ENCODE measurements around the gene LEAP2. TPM values are rescaled to one million over a fixed set of nuclear protein-coding genes. Genes with fewer than 3 reads are reported as not detected.

The LEAP2 gene
- under 0.01 and 0.28 TPM in 2 replicates for total RNA-seq

DNA sequence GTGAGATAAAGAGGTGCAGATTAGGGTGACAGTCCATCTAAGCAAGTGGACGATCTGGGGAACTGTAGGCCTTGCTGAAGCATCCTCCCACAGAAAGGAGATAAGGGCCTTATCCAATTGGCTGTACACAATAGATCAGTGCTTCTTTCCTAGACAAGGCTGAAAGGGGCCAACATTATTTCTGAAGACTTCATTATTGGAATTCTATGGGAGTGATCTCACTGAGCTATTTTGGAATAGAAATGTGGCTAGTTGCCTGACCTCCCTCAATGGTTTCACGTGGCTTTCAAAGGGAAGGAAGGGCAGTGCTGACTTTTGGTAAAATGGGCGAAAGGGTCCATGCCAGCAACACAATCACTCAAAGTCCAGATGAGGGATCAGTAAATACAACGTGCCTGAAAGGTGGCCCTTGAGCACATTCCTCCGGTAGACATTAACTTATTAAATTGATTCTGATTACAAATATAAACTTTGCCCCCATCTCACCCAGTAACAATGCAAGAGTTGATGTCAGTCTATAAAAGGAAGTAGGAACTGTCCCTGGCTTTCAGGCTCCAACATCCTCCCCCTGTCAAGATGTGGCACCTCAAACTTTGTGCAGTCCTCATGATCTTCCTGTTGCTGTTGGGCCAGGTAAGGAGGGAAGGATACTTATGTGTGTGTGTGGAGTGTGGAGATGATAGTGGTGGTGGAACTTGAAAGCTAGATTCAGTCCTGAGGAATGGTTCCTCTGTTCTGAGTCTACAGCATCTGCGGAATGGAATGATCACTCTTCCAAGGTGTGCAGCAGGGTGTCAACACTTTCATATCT lies at the start of gene LEAP2:
LEAP2 (plus strand) TSS at position 550 of the 811 bp plus-strand sequence; CDS start at position 577, 27 bp downstream.

DNA sequence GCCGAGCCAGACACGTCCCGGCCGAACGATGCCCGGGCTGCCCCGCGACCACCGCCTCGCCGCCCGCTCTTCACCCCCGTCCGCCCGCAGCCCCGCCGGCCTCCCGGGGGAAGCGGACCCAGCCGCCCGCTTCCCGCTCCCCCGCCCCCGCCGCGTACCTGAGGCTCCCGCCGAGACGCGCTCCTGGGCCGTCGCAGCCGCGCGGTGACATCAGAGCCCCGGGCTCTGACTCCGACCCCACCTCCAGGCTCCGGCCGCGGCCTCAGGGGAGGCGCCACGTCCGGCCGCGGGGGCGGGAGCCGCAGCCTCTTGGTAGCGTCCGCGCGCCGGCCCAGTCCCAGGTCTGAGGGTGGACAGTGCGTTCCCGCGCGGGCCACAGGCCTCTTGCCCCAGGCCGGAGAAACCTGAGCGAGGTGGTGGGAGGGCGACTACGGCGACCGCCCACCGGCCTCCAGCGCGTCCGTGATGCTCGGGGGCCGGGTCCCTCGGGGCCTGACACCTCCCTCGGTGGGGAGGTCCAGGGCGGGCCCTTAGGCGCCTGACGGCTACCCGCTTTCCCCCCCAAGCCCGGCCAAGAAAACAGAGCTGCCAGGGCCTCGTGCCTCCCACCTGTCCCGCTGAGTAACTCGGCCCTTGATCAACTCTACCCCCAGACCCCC lies 42.9 kb upstream of the LEAP2 start, which contains the start of gene SHROOM1:
SHROOM1 (minus strand) TSS at position 212 of the 659 bp plus-strand sequence. CDS start 4,507 bp downstream, outside the sequence.

DNA sequence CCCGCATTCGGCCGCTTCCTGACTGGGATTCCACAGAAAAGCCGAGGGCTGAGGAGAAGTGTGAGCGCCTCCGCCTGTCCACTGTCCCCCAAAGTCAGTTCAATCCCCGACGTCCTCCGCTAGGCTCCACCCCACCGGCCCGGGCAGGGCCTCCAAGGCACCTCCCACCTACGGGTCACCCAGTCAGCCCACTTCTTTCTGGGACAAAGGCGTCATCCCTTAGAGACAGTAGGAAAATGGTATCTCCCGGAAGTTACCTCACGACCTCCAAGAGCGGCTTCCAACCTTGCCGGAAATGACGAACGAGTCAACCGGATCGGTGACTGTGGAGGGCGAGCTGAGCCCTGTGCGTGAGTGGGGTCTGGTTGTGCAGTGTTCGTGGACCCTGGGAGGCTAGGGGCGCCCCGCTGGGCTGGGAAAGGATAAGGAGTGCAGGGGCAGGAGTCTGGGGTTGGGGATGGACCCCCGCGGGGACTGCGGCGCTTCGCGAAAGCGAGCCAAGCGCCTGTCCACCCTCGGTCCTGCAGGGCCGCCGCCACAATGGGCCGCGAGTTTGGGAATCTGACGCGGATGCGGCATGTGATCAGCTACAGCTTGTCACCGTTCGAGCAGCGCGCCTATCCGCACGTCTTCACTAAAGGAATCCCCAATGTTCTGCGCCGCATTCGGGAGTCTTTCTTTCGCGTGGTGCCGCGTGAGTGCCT lies 7.0 kb upstream of the LEAP2 start, which contains the start of the genes GDF9 and UQCRQ:
GDF9 (minus strand) TSS at position 128 of the 704 bp plus-strand sequence. CDS start 1,936 bp downstream, outside the sequence.
UQCRQ (plus strand) TSS at position 301 of the 704 bp plus-strand sequence; CDS start at position 541, 240 bp downstream.

Other genes starting within 250 kb of the LEAP2 start
- gene IL13, start 215.5 kb upstream of the LEAP2 start, total RNA-seq, result not detected in 2 replicates
- not detected in 2 replicates for gene IL4, start 199.7 kb upstream of the LEAP2 start, total RNA-seq
- 10.6 and 14.4 TPM in 2 replicates for gene KIF3A, start 136.1 kb upstream of the LEAP2 start, total RNA-seq
- gene CCNI2, start 126.2 kb upstream of the LEAP2 start, total RNA-seq, result 0.28 TPM in 1 of 2 replicates, not detected in the other
- gene SEPTIN8, start 96.4 kb upstream of the LEAP2 start, total RNA-seq, result 20.5 and 43.4 TPM in 2 replicates
- not detected in 2 replicates for gene SOWAHA, start 60.4 kb upstream of the LEAP2 start, total RNA-seq
- gene SHROOM1, start 43.0 kb upstream of the LEAP2 start, total RNA-seq, result 0.68 and 3.1 TPM in 2 replicates
- 0.34 and 0.57 TPM in 2 replicates for gene GDF9, start 7.2 kb upstream of the LEAP2 start, total RNA-seq
- gene UQCRQ, start 7.0 kb upstream of the LEAP2 start, total RNA-seq, result 67.3 and 107 TPM in 2 replicates
- gene AFF4, start 90.0 kb downstream of the LEAP2 start, total RNA-seq, result 49.6 and 94.7 TPM in 2 replicates
- 14.4 and 15.4 TPM in 2 replicates for gene ZCCHC10, start 152.9 kb downstream of the LEAP2 start, total RNA-seq
- 178 and 215 TPM in 2 replicates for gene HSPA4, start 178.3 kb downstream of the LEAP2 start, total RNA-seq

All from nasal cavity respiratory epithelium epithelial cell of viscerocranial mucosa (primary cell).